SK-N-DZ (cell line): ENCODE data around the gene GOLGA2.

Experiments
- DNase-seq: peaks from one replicate; pipeline ENCODE4 v3.0.0-alpha.2; 2015; ENCODE audit warnings: low spot score
- small RNA-seq, 2 experiments: library from RNA; depleted of rRNA; stranded (forward); fragments of <200 nt; gene quantifications; one replicate each; pipeline ENCODE3, GENCODE V24; 2014

The GOLGA2 gene

GRCh38 chr9:128215491-128216409, 60.1 kb downstream of the GOLGA2 start:
- DNase-seq, result no peak

GRCh38 chr9:128214571-128215490, 61.0 kb downstream of the GOLGA2 start:
- no peak for DNase-seq

DNA sequence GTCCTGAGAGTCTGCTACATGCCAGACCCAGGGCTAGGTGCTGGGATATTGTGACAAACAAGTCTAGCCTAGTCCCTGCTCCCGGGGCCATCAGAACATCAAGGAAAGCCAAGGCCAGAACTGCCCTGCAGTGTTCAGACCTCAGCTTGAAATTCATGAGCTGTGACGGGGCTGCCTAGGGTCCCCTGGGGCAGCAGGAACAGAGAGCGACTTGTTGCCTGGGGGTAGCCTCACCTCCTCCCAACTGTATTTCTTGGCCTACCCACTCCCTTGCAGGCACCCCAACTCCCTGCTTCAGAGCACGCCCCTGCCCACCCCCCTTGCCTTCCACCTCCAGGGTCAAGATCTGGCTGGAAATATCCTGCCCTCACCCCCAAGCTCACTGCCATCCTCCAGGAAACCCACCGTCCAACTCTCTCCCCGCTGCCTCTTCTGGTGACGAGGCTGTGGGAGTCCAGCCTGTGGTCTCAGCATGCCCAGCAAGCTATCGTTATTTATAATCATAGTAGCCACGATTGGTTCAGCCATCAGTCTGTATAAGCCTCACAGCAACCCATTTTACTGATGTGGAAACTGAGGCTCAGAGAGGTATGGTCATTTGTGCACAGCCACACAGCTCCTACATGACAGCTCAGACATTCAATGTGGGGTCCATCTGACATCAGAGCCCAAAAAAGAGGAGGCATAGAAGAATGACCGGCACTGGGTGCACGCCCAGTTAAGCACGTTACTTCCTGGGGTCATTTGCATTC, 61.9 kb downstream of the GOLGA2 start:
- no peak for DNase-seq

- DNase-seq, result no peak
Measured at GRCh38 chr9:128211981-128212281, 63.9 kb downstream of the GOLGA2 start.

GRCh38 chr9:128211186-128211980, 64.4 kb downstream of the GOLGA2 start:
- no peak for DNase-seq

DNA sequence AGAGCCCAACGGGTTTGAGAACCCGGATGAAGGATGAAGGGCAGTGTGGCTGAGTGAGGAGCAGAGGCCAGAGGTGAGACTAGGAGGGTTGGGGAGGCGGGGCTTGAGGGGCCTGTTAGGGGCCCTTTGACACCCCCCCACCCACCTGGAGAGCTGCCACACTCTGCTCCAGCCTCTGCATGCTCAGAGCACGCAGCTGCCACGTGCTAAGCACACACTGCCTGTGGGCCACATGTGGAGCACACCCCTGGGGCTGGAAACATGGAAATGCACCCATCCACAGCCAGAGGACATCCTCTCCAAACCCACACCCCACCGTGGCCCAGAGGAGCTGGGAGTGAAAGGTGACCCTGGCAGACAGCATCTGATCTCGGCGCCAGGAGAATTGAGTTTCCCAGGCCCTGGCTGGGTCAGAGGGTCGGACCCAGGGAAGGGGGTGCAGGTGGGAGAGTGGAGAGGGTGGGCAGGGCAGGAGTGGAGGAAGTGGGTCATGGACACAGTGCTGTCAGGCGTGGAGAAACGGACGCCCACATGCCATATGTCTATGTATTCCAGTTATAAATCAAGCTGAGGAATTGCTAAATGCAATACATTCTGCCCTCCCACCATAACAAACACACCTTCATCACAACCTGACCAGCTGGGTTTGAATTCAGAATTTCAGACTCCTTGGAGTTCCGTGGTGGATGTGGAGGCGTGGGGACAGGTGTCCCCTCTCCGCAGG, 66.7 kb downstream of the GOLGA2 start:
- DNase-seq, result no peak

DNA sequence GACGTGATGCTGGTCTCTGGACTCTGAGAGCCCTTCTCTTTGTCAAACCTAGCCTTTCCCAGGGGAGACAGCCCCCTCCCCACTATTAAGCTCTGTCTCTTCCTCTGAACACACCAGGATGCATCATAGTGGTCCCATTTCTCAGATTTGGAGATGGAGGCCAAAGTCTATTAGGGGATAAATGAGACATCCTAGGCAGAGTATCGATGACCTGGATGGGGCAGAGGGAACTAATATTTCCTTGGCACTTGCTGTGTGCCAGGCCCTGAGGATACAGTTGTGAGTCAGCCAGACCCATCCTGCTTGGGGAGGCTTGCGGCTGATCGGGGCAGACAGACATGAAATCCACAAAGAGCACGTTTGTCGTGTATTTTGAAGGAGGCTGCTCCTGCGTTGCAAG, 67.4 kb downstream of the GOLGA2 start:
- no peak for DNase-seq

DNA sequence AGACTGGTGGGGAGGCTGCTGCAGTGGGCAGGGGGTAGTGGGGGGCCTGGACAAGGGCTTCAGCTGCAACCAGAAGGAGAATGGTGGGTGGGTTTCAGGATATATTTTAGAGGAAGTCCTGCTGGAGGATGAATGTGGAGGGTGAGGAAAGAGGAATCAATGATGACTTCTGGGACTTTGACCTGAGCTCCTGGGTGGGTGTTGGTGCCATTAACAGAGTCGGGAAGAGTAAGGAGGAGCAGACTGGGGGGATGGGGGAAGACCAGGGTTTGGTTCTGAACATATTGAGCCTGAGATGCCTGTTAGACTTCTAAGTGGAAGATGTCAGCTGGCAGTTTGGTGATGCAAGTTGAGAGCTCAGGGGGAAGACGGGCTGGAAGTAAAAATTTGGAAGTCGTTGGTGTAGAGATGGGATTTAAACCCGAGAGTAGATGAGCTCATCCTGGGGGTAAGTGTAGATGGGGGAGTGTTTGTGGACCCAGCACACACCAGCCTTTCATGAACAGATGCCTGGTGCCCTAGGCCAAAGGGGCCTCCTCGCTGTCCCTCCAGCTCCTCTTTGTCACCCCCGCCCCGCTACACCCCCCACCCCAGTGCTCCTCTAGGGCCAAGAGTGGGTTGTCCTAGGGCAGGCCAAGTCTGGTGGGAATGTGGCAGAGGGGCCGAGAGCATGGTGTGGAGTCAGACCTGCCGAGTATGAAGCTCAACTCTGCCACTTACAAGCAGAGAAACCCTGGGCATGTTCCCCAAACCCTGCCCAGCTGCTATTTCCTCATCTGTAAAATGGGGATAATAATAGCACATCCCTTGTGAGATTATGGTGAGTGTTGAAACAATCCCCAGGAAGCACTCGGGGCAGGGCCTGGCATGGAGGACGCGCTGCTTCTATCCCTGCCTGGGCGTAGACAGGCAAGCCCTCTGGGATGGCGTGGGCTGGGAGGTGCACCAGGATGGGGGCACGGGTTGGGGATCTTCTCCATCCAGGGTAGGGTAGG, 68.6 kb downstream of the GOLGA2 start:
- DNase-seq, result no peak

DNA sequence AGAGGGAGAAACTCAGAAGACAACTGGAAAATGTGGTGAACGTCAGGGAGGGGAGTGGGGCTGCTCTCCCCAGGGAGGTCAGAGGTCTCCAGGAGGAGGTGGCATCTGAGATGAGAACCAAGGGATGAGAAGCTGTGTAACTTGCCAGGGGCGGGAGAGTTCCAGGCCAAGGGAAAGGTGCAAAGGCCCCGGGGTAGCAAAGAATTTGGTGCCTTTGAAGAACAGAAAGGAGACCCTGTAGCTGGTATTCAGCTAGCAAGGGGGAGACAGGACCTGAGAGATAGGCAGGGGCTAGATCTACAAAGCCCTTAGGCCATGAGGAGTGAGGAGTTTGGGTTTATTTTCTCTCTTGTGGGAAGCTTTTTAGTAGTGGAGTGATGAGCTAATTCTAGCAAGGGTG, 69.3 kb downstream of the GOLGA2 start:
- no peak for DNase-seq

Small RNAs within 50 kb of the gene (small RNA-seq; reads per million reads assigned to genes)
- gene MIR199B, result 0.03 to 1.5 reads per million in 2 experiments
- 0 reads per million in 2 experiments for gene MIR3154
